SK-N-SH (cell line): ENCODE results near the gene VIPR2. TPM values are rescaled to one million over a fixed set of nuclear protein-coding genes. Genes with fewer than 3 reads are reported as not detected.

Experiments used
- CTCF ChIA-PET: fragments of 300-600, 350-600 bp; formaldehyde crosslinking; extraction: SDS; loops from one replicate; lab custom pipeline; 2021; lab: Yijun Ruan, JAX
- POLR2A ChIA-PET: fragments of 350-600 bp; sonication (Branson Sonifier 250); formaldehyde crosslinking; extraction: SDS; loops from one replicate; lab custom pipeline; 2020; ENCODE audit warnings: antibody characterized with exemption, inconsistent platforms; lab: Yijun Ruan, JAX
- DNase-seq: peaks from one replicate; pipeline ENCODE4 v3.0.0; 2012
- H2AFZ ChIP-seq: fragments of 200-600 bp; sonication (generic); 2 replicates; pipeline ENCODE4 v1.8.1; 2016; ENCODE audit warnings: antibody characterized with exemption, mild to moderate bottlenecking, low read depth
- H3F3A ChIP-seq: fragments of 200-600 bp; sonication (generic); replicated peaks from 2 replicates; pipeline ENCODE3; 2016; ENCODE audit warnings: antibody characterized with exemption, mild to moderate bottlenecking; ENCODE audit not compliant: insufficient read depth
- H3K27ac ChIP-seq, 2 experiments: fragments of 200-500 bp in 1 of 2; fragments of 200-600 bp in 1 of 2; sonication (Bioruptor generic) in 1 of 2; sonication (generic), shearing (Covaris generic) in 1 of 2; 2 replicates each; pipeline versions ENCODE4 v1.5.1 to v1.6.1; 2014 to 2016; ENCODE audit warnings: low read depth in 2 of 2, inconsistent platforms in 1 of 2, low read length in 1 of 2, mild to moderate bottlenecking in 1 of 2, mixed read lengths in 1 of 2
- H3K27me3 ChIP-seq: fragments of 200-600 bp; sonication (generic), shearing (Covaris generic); 2 replicates; pipeline ENCODE4 v1.6.1; 2016; ENCODE audit warnings: mixed run types; ENCODE audit not compliant: insufficient read depth
- H3K36me3 ChIP-seq, 2 experiments: fragments of 200-500 bp in 1 of 2; fragments of 200-600 bp in 1 of 2; sonication (Bioruptor generic) in 1 of 2; sonication (generic) in 1 of 2; replicated peaks in 1 of 2; 2 replicates each; pipeline versions ENCODE3 to v1.5.1; 2014 to 2016; ENCODE audit warnings: low read length in 1 of 2, mild to moderate bottlenecking in 1 of 2; ENCODE audit not compliant: insufficient read depth in 2 of 2, control insufficient read depth in 1 of 2
- H3K4me1 ChIP-seq, 2 experiments: fragments of 200-500 bp in 1 of 2; fragments of 200-600 bp in 1 of 2; sonication (Bioruptor generic) in 1 of 2; sonication (generic), shearing (Covaris generic) in 1 of 2; 2 replicates each; pipeline versions ENCODE4 v1.5.1 to v1.6.1; 2014 to 2016; ENCODE audit warnings: low read depth in 1 of 2, low read length in 1 of 2, mixed run types in 1 of 2; ENCODE audit not compliant: insufficient read depth in 2 of 2, control insufficient read depth in 1 of 2
- H3K4me2 ChIP-seq: fragments of 200-600 bp; sonication (generic), shearing (Covaris generic); 2 replicates; pipeline ENCODE4 v1.6.1; 2017; ENCODE audit warnings: mixed run types
- H3K4me3 ChIP-seq, 2 experiments: fragments of 200-500 bp in 1 of 2; fragments of 200-600 bp in 1 of 2; sonication (Bioruptor generic) in 1 of 2; sonication (generic), shearing (Covaris generic) in 1 of 2; 2 replicates each; pipeline versions ENCODE4 v1.5.1 to v1.8.1; 2014 to 2016; ENCODE audit warnings: low read depth in 2 of 2, inconsistent platforms in 1 of 2, low read length in 1 of 2, mild to moderate bottlenecking in 1 of 2, mixed read lengths in 1 of 2, moderate library complexity in 1 of 2
- H3K79me2 ChIP-seq: fragments of 200-600 bp; sonication (generic); 2 replicates; pipeline ENCODE4 v1.8.1; 2017; ENCODE audit warnings: mild to moderate bottlenecking; ENCODE audit not compliant: insufficient read depth
- H3K9ac ChIP-seq: fragments of 200-600 bp; sonication (generic); 2 replicates; pipeline ENCODE4 v1.6.1; 2017; ENCODE audit warnings: mixed run types
- H3K9me2 ChIP-seq: fragments of 200-600 bp; sonication (generic); 2 replicates; pipeline ENCODE4 v1.6.1; 2017; ENCODE audit warnings: mixed run types
- H3K9me3 ChIP-seq: fragments of 200-600 bp; sonication (generic); 2 replicates; pipeline ENCODE4 v1.6.1; 2017; ENCODE audit warnings: mixed run types, mild to moderate bottlenecking, moderate library complexity
- H4K20me1 ChIP-seq: fragments of 200-600 bp; sonication (generic); 2 replicates; pipeline ENCODE4 v1.6.1; 2017; ENCODE audit warnings: mild to moderate bottlenecking, mixed run types; ENCODE audit not compliant: insufficient read depth
- CHD2 ChIP-seq: fragments of 150-350 bp; IDR thresholded peaks from 2 replicates; pipeline ENCODE4 v1.6.1; 2018; ENCODE audit warnings: low read length; ENCODE audit not compliant: partially characterized antibody
- CTCF ChIP-seq: fragments of 200-600 bp; sonication (generic); IDR thresholded peaks from 2 replicates; pipeline ENCODE4 v1.6.1; 2017; ENCODE audit warnings: antibody characterized with exemption, mild to moderate bottlenecking, moderate library complexity
- ELF1 ChIP-seq: IDR thresholded peaks from 2 replicates; pipeline ENCODE4 v1.4.0; 2012
- EZH2phosphoT487 ChIP-seq: fragments of 200-600 bp; sonication (generic); IDR thresholded peaks from 2 replicates; pipeline ENCODE4 v1.6.1; 2017; ENCODE audit warnings: low read depth, mixed run types, mild to moderate bottlenecking, antibody characterized with exemption, moderate library complexity, borderline replicate concordance
- FOSL2 ChIP-seq: IDR thresholded peaks from 2 replicates; pipeline ENCODE4 v1.4.0; 2012; ENCODE audit warnings: low read depth, mild to moderate bottlenecking, moderate library complexity, borderline replicate concordance
- FOXJ3 ChIP-seq: sonication (generic); formaldehyde crosslinking; IDR thresholded peaks from 2 replicates; pipeline ENCODE4 v1.5.1; 2020; ENCODE audit warnings: mild to moderate bottlenecking, missing genetic modification reagents
- FOXM1 ChIP-seq: IDR thresholded peaks from 2 replicates; pipeline ENCODE4 v1.4.0; 2012; ENCODE audit warnings: low read depth, mild to moderate bottlenecking
- GABPA ChIP-seq: IDR thresholded peaks from 2 replicates; pipeline ENCODE4 v1.4.0; 2012; ENCODE audit warnings: low read depth, mild to moderate bottlenecking
- JUND ChIP-seq: IDR thresholded peaks from 2 replicates; pipeline ENCODE4 v1.4.0; 2012
- MEF2A ChIP-seq: IDR thresholded peaks from 2 replicates; pipeline ENCODE4 v1.4.0; 2012; ENCODE audit warnings: low read depth, borderline replicate concordance
- MXI1 ChIP-seq: IDR thresholded peaks from 2 replicates; pipeline ENCODE4 v1.6.1; 2012; ENCODE audit warnings: mild to moderate bottlenecking, low read depth, low read length, improper control_type of control experiment
- RXRA ChIP-seq: IDR thresholded peaks from 2 replicates; pipeline ENCODE4 v1.4.0; 2012; ENCODE audit warnings: low read depth, mild to moderate bottlenecking, borderline replicate concordance
- SIN3A ChIP-seq: IDR thresholded peaks from 2 replicates; pipeline ENCODE4 v1.6.1; 2012; ENCODE audit warnings: low read depth, mild to moderate bottlenecking, low read length, moderate library complexity, borderline replicate concordance
- SMC3 ChIP-seq: IDR thresholded peaks from 2 replicates; pipeline ENCODE4 v1.6.1; 2012; ENCODE audit warnings: low read depth, low read length, improper control_type of control experiment
- TAF1 ChIP-seq: IDR thresholded peaks from 2 replicates; pipeline ENCODE4 v1.6.1; 2012; ENCODE audit warnings: low read depth, mild to moderate bottlenecking, low read length, moderate library complexity, borderline replicate concordance
- TCF12 ChIP-seq: IDR thresholded peaks from 2 replicates; pipeline ENCODE4 v1.4.0; 2012
- YY1 ChIP-seq: IDR thresholded peaks from 2 replicates; pipeline ENCODE4 v1.4.0; 2012; ENCODE audit warnings: low read depth, mild to moderate bottlenecking
- WGBS: methylation state at CpG from one replicate; pipeline ENCODE4 v1.1.6; 2017; ENCODE audit warnings: low lambda C conversion rate; 5-methylcytosine and 5-hydroxymethylcytosine counted together
- polyA plus RNA-seq, 3 experiments: library from polyadenylated mRNA; depleted of rRNA; stranded (reverse); fragments of >200 nt; gene quantifications; 2 replicates each; pipeline ENCODE4 v1.2.3, GENCODE V29; 2012
- TF ChIP-seq, protein P1 (sequence below): IDR thresholded peaks from 2 replicates; pipeline ENCODE4 v1.4.0; 2012; ENCODE audit warnings: low read depth, borderline replicate concordance
- TF ChIP-seq, protein P2 (sequence below): IDR thresholded peaks from 2 replicates; pipeline ENCODE4; 2012
- TF ChIP-seq, protein P3 (sequence below): IDR thresholded peaks from 2 replicates; pipeline ENCODE4 v1.4.0; 2012; ENCODE audit warnings: low read depth
- TF ChIP-seq, protein P4 (sequence below): fragments of 150-350 bp; IDR thresholded peaks from 2 replicates; pipeline ENCODE4 v1.6.1; 2017; ENCODE audit warnings: antibody characterized with exemption, low read length, low read depth, borderline replicate concordance

The VIPR2 gene
- polyA plus RNA-seq, 1 of the 3 experiments (the other 2 are of a cell fraction) = not detected

- Histone ChIP-seq H3K27me3 (no peaks in the 10 kb centered on the region), H3K4me3 (no peak overlapping the region), H3K9me2 (no peaks in the 10 kb centered on the region), H2AFZ (no peak overlapping the region), H3K4me2 (no peak overlapping the region), H3F3A (no peaks in the 10 kb centered on the region), H3K27ac (no peak overlapping the region), H3K4me1 (peaks cover 0 to 8% of the 10 kb centered on the region in 2 experiments; a peak in 1 of 4 replicates), H3K79me2 (no peaks in the 10 kb centered on the region), H3K36me3 (no peaks in the 10 kb centered on the region), H3K9ac (no peak overlapping the region), H4K20me1 (no peaks in the 10 kb centered on the region), H3K9me3 (no peaks in the 10 kb centered on the region)
- no peak for TF ChIP-seq FOSL2
- TF ChIP-seq SMC3 = no peak
- no peak for TF ChIP-seq ELF1
- no peak for TF ChIP-seq TCF12
- ChIA-PET POLR2A (no interaction called here), CTCF (interaction anchor here (0.8 to 1.4 kb wide), 5 partner anchors 10 to 132 kb away, joined by 3 to 4 read pairs (median 3); no protein-coding TSS in a partner anchor)
- DNase-seq = no peak
- 38% methylated on average over 4 of the region's 4 CpGs for WGBS
Observed at GRCh38 chr7:159057647-159058046, 87.0 kb downstream of the VIPR2 start.

DNA sequence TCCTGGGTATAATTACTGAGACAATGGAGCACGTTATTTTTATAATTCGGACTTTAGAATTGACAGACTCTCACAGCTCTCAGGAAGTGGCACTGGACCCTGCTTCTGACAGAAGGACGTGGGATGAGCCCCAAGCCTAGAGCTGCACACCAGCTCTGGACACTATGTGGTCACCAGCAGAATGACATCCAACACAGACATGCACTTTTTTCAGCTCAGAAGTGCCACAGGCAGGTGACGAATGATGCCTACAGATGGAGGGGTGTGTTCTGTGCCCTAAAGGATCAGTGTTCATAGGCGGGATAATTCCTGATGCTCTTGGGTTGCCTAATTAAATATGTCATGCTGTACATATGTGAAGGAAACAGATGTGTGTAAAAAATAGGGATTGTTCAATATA is 87.9 kb downstream of the VIPR2 start:
- H3K36me3 ChIP-seq = no peaks in the 10 kb centered on the region
- ChIA-PET POLR2A (no interaction called here), CTCF (interaction anchor here (0.8 to 1.4 kb wide), 6 partner anchors 9 to 27 kb away, joined by 3 to 6 read pairs (median 4); no protein-coding TSS in a partner anchor)
- TF ChIP-seq SIN3A (no peak), TCF12 (no peak), RXRA (no peak), FOXJ3 (no peak), CTCF (no peak), FOXM1 (no peak), CHD2 (no peak), EZH2phosphoT487 (no peak), MEF2A (no peak), SMC3 (no peak), TAF1 (no peak), MXI1 (no peak), GABPA (no peak), ELF1 (no peak), YY1 (no peak), JUND (no peak)
- TF ChIP-seq, protein P1, sequence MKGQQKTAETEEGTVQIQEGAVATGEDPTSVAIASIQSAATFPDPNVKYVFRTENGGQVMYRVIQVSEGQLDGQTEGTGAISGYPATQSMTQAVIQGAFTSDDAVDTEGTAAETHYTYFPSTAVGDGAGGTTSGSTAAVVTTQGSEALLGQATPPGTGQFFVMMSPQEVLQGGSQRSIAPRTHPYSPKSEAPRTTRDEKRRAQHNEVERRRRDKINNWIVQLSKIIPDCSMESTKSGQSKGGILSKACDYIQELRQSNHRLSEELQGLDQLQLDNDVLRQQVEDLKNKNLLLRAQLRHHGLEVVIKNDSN = no peak
- TF ChIP-seq, protein P2, sequence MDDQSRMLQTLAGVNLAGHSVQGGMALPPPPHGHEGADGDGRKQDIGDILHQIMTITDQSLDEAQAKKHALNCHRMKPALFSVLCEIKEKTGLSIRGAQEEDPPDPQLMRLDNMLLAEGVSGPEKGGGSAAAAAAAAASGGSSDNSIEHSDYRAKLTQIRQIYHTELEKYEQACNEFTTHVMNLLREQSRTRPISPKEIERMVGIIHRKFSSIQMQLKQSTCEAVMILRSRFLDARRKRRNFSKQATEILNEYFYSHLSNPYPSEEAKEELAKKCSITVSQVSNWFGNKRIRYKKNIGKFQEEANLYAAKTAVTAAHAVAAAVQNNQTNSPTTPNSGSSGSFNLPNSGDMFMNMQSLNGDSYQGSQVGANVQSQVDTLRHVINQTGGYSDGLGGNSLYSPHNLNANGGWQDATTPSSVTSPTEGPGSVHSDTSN = no peak
- TF ChIP-seq, protein P3, sequence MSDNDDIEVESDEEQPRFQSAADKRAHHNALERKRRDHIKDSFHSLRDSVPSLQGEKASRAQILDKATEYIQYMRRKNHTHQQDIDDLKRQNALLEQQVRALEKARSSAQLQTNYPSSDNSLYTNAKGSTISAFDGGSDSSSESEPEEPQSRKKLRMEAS = no peak
- TF ChIP-seq, protein P4, sequence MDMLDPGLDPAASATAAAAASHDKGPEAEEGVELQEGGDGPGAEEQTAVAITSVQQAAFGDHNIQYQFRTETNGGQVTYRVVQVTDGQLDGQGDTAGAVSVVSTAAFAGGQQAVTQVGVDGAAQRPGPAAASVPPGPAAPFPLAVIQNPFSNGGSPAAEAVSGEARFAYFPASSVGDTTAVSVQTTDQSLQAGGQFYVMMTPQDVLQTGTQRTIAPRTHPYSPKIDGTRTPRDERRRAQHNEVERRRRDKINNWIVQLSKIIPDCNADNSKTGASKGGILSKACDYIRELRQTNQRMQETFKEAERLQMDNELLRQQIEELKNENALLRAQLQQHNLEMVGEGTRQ = no peak
- H3K9ac ChIP-seq = no peak overlapping the region
- WGBS = 28% methylated on average over 5 of the region's 5 CpGs
- H3K4me1 ChIP-seq = peaks cover 0 to 8% of the 10 kb centered on the region in 2 experiments; a peak in 1 of 4 replicates
- no peak overlapping the region for H3K27ac ChIP-seq
- H3K79me2 ChIP-seq = no peaks in the 10 kb centered on the region
- no peaks in the 10 kb centered on the region for H3K27me3 ChIP-seq
- no peaks in the 10 kb centered on the region for H3K9me2 ChIP-seq
- no peak overlapping the region for H3K4me2 ChIP-seq
- no peak for DNase-seq
- no peak overlapping the region for H2AFZ ChIP-seq
- no peak overlapping the region for H3K4me3 ChIP-seq
- H3F3A ChIP-seq = no peaks in the 10 kb centered on the region
- no peaks in the 10 kb centered on the region; the same call in 1 of the 2 replicates for H3K9me3 ChIP-seq
- H4K20me1 ChIP-seq = no peaks in the 10 kb centered on the region
